Calu3 (cell line): ENCODE results near the gene CHD3. TPM values are rescaled to one million over a fixed set of nuclear protein-coding genes. Genes with fewer than 3 reads are reported as not detected.

ENCODE experiments used
- BruUV-seq: library from RNA; stranded (reverse); fragments of 400-500 nt; replicated peaks from 2 replicates; lab custom pipeline; 2021; lab: Mats Ljungman, UMichigan
- CTCF ChIA-PET: fragments of 300-600 bp; sonication (Branson Sonifier 250); formaldehyde crosslinking; loops from one replicate; lab custom pipeline; 2022; ENCODE audit warnings: antibody characterized with exemption; lab: Charles Lee
- DNase-seq: peaks from one replicate; pipeline ENCODE4 v3.0.0; 2022
- H3K27ac Mint-ChIP-seq: one replicate; pipeline ENCODE4 v1.8.0; 2022; ENCODE audit warnings: mixed read lengths; ENCODE audit not compliant: unreplicated experiment
- H3K27me3 Mint-ChIP-seq: one replicate; pipeline ENCODE4 v1.8.0; 2022; ENCODE audit warnings: mixed read lengths; ENCODE audit not compliant: unreplicated experiment
- H3K36me3 Mint-ChIP-seq: one replicate; pipeline ENCODE4 v1.8.0; 2022; ENCODE audit warnings: mild to moderate bottlenecking, moderate library complexity, mixed read lengths; ENCODE audit not compliant: insufficient read depth, unreplicated experiment
- H3K4me1 Mint-ChIP-seq: one replicate; pipeline ENCODE4 v1.8.0; 2022; ENCODE audit warnings: mild to moderate bottlenecking, low read depth, mixed read lengths; ENCODE audit not compliant: unreplicated experiment
- H3K4me3 Mint-ChIP-seq: one replicate; pipeline ENCODE4 v1.8.0; 2022; ENCODE audit warnings: mild to moderate bottlenecking, low read depth, moderate library complexity, mixed read lengths; ENCODE audit not compliant: unreplicated experiment
- H3K9me3 Mint-ChIP-seq: one replicate; pipeline ENCODE4 v1.8.0; 2022; ENCODE audit warnings: low read depth, mixed read lengths; ENCODE audit not compliant: unreplicated experiment
- CTCF ChIP-seq: fragments of 200-600 bp; IDR thresholded peaks from one replicate; pipeline ENCODE4 v1.8.0; 2022; ENCODE audit warnings: antibody characterized with exemption; ENCODE audit not compliant: unreplicated experiment
- intact Hi-C: fragments of 100-400 bp; cut with micrococcal nuclease; formaldehyde crosslinking; loops from one replicate; pipeline ENCODE4 v1.10.0; 2022; ENCODE audit not compliant: unreplicated experiment
- total RNA-seq: library from RNA; stranded (reverse); gene quantifications from 2 replicates; pipeline ENCODE4 v1.2.3, GENCODE V29; 2022

CHD3 gene
- total RNA-seq, 1 experiment from 2014 or later, result 116 TPM

- no peak for TF ChIP-seq CTCF
- Mint-ChIP-seq H3K27me3 (no peaks in the 10 kb centered on the region), H3K9me3 (no peaks in the 10 kb centered on the region), H3K36me3 (peaks cover 86% of the 10 kb centered on the region), H3K4me3 (peak overlapping the region; percentile 96), H3K4me1 (peaks cover 33% of the 10 kb centered on the region), H3K27ac (peak overlapping the region; percentile 97)
- TSS peak; percentile 40 for BruUV-seq
- intact Hi-C loops, result loop anchor here (2.0 kb wide), 1 partner anchor 14 kb away; the partner anchor contains the start of gene NAA38
- CTCF ChIA-PET, result interaction anchor here (1.6 to 1.8 kb wide), 2 partner anchors 8 to 99 kb away, joined by 4 to 7 read pairs; no protein-coding TSS in a partner anchor
- no peak for DNase-seq
Measured at GRCh38 chr17:7843257-7843535, 45.4 kb upstream of the CHD3 start.

- Mint-ChIP-seq H3K27me3 (no peaks in the 10 kb centered on the region), H3K4me3 (peak overlapping the region; percentile 96), H3K36me3 (peaks cover 86% of the 10 kb centered on the region), H3K27ac (peak overlapping the region; percentile 97), H3K4me1 (peaks cover 28% of the 10 kb centered on the region), H3K9me3 (no peaks in the 10 kb centered on the region)
- DNase-seq, result peak; percentile 80
- no peak for TF ChIP-seq CTCF
- intact Hi-C loops, result loop anchor here (2.0 kb wide), 1 partner anchor 13 kb away; the partner anchor contains the start of gene NAA38
- BruUV-seq, result no TSS peak
- CTCF ChIA-PET, result interaction anchor here (1.6 to 1.8 kb wide), 2 partner anchors 9 to 100 kb away, joined by 4 to 7 read pairs; no protein-coding TSS in a partner anchor
Measured at GRCh38 chr17:7843536-7844291, 44.9 kb upstream of the CHD3 start.

- CTCF ChIA-PET, result interaction anchor here (0.8 to 1.8 kb wide), 4 partner anchors 9 to 19 kb away, joined by 3 to 7 read pairs (median 4); partner anchors contain the start of gene NAA38
- Mint-ChIP-seq H3K27ac (peak overlapping the region; percentile 97), H3K4me3 (peak overlapping the region; percentile 96), H3K27me3 (no peaks in the 10 kb centered on the region), H3K4me1 (peaks cover 20% of the 10 kb centered on the region), H3K36me3 (peaks cover 87% of the 10 kb centered on the region), H3K9me3 (no peaks in the 10 kb centered on the region)
- BruUV-seq, result no TSS peak
- peak; percentile 90 for DNase-seq
- intact Hi-C loops, result no loop called here
- TF ChIP-seq CTCF, result no peak
Measured at GRCh38 chr17:7844292-7845154, 44.1 kb upstream of the CHD3 start.

GRCh38 chr17:7845359-7846062, 43.1 kb upstream of the CHD3 start:
- H3K36me3 Mint-ChIP-seq, result peaks cover 86% of the 10 kb centered on the region
- H3K4me3 Mint-ChIP-seq, result peak overlapping the region; percentile 96
- H3K9me3 Mint-ChIP-seq, result no peaks in the 10 kb centered on the region
- intact Hi-C loops, result no loop called here
- CTCF ChIA-PET, result interaction anchor here (0.8 to 1.1 kb wide), 3 partner anchors 11 to 20 kb away, joined by 3 to 5 read pairs (median 3); partner anchors contain the start of gene NAA38
- no peak for TF ChIP-seq CTCF
- BruUV-seq, result no TSS peak
- H3K27ac Mint-ChIP-seq, result peak overlapping the region; percentile 97
- peaks cover 12% of the 10 kb centered on the region for H3K4me1 Mint-ChIP-seq
- H3K27me3 Mint-ChIP-seq, result no peaks in the 10 kb centered on the region
- DNase-seq, result no peak
